Stimulated activated CD4-positive, alpha-beta T cell treated with anti-CD3 and anti-CD28 coated beads, TNF-alpha, amount 100 ng/mL, for 24 hours (primary cell): Measurements from ENCODE around the gene KIF2C.
"Not testable (repeated sequence)": the region's sequence is repeated elsewhere in the genome, so short reads cannot be mapped to it uniquely, and the experiment has no call there.

ENCODE experiments used
- DNase-seq, 3 experiments: peaks; one replicate each; pipeline ENCODE4 v3.0.0-alpha.2; 2020; ENCODE audit warnings: low read depth in 3 of 3

KIF2C gene

GRCh38 chr1:44812822-44813543, 73.3 kb downstream of the KIF2C start:
- DNase-seq = no peak

- DNase-seq = not testable (repeated sequence)
These were observed 76.3 kb downstream of the KIF2C start for GRCh38 chr1:44815926-44816325.

- no peak for DNase-seq
These were observed 77.7 kb downstream of the KIF2C start for GRCh38 chr1:44817307-44817706.
